ENCODE results near the gene BRSK1. TPM values are rescaled to one million over a fixed set of nuclear protein-coding genes. Genes with fewer than 3 reads are reported as not detected.

BRSK1 gene
- total and polyA plus RNA-seq, 2 donors from 2014 or later, result 1.4 to 6.5 TPM

- intact Hi-C loops (cut with DNase I), result no loop called here
- H3K9ac ChIP-seq (ENCODE audit: low read length in 3 of 3), result no peak overlapping the region
- DNase-seq (no peak), FAIRE-seq (no peak)
- no peaks in the 10 kb centered on the region for H3K4me1 ChIP-seq (ENCODE audit: control insufficient read depth in 2 of 3, insufficient read depth in 2 of 3, low read depth in 1 of 3, low read length in 3 of 3)
- H3K27me3 ChIP-seq (ENCODE audit: control insufficient read depth, insufficient read depth, low read length), result no peaks in the 10 kb centered on the region
- TF ChIP-seq, protein P1, sequence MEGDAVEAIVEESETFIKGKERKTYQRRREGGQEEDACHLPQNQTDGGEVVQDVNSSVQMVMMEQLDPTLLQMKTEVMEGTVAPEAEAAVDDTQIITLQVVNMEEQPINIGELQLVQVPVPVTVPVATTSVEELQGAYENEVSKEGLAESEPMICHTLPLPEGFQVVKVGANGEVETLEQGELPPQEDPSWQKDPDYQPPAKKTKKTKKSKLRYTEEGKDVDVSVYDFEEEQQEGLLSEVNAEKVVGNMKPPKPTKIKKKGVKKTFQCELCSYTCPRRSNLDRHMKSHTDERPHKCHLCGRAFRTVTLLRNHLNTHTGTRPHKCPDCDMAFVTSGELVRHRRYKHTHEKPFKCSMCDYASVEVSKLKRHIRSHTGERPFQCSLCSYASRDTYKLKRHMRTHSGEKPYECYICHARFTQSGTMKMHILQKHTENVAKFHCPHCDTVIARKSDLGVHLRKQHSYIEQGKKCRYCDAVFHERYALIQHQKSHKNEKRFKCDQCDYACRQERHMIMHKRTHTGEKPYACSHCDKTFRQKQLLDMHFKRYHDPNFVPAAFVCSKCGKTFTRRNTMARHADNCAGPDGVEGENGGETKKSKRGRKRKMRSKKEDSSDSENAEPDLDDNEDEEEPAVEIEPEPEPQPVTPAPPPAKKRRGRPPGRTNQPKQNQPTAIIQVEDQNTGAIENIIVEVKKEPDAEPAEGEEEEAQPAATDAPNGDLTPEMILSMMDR (IDR thresholded peaks at IDR 0.05; ENCODE audit: borderline replicate concordance, extremely low read depth, insufficient read depth), result no peak
- H3K4me3 ChIP-seq (ENCODE audit: low read length in 3 of 3), result no peak overlapping the region
- peaks cover 0 to 60% (median 47%) of the 10 kb centered on the region in 3 donors for H3K36me3 ChIP-seq (ENCODE audit: control insufficient read depth in 2 of 3, insufficient read depth in 3 of 3, low read length in 3 of 3)
- H3K9me3 ChIP-seq (ENCODE audit: control insufficient read depth in 2 of 3, insufficient read depth in 1 of 3, low read length in 3 of 3), result no peaks in the 10 kb centered on the region
- H3K27ac ChIP-seq (ENCODE audit: low read depth in 2 of 2, low read length in 2 of 2), result no peak overlapping the region
These were observed 41.3 kb upstream of the BRSK1 start for GRCh38 chr19:55242517-55242916.

DNA sequence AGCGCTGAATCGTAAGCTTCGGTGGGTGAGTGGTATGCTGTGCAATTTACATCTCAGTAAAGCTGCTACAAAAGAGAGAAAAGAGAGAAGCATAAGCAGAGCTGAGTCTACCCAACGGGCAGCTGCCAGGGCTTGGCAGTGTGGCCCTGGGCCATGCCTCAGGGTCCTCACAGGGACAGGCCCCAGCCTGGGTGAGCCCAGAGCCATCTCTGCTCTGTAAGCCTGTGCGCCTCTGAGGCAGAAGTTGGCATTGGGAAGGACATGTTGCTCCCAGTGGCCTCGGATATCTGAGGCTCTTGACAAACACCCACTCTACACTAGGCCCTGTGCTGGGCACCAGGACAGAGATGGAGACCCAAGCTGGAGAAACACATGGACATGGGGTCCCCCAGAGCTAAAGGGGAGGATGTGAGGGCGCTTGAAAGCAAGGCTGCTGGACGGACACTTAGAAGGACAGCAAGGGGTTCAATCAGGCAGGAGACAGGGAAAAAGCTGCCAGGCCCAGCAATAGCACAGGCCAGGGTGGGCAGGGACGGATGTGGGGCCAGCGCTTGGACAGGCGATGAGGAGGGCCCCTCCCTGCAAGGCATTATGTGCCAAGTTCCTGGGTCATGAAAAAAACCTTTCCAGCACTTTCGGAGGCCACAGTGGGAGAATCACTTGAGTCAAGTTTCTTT is 39.7 kb upstream of the BRSK1 start:
- no peak overlapping the region for H3K4me3 ChIP-seq (ENCODE audit: low read length in 3 of 3)
- FAIRE-seq, result no peak
- H3K36me3 ChIP-seq (ENCODE audit: control insufficient read depth in 2 of 3, insufficient read depth in 3 of 3, low read length in 3 of 3), result peaks cover 0 to 49% (median 40%) of the 10 kb centered on the region in 3 donors
- intact Hi-C loops (cut with DNase I), result no loop called here
- DNase-seq, result peak in 1 of 5 donors; percentile 32
- H3K9ac ChIP-seq (ENCODE audit: low read length in 3 of 3), result no peak overlapping the region
- no peak overlapping the region for H3K27ac ChIP-seq (ENCODE audit: low read depth in 2 of 2, low read length in 2 of 2)
- TF ChIP-seq, protein P1 (IDR thresholded peaks at IDR 0.05; ENCODE audit: borderline replicate concordance, extremely low read depth, insufficient read depth), result no peak
- no peaks in the 10 kb centered on the region for H3K9me3 ChIP-seq (ENCODE audit: control insufficient read depth in 2 of 3, insufficient read depth in 1 of 3, low read length in 3 of 3)
- no peaks in the 10 kb centered on the region for H3K27me3 ChIP-seq (ENCODE audit: control insufficient read depth, insufficient read depth, low read length)
- H3K4me1 ChIP-seq (ENCODE audit: control insufficient read depth in 2 of 3, insufficient read depth in 2 of 3, low read depth in 1 of 3, low read length in 3 of 3), result no peaks in the 10 kb centered on the region

- no peak for FAIRE-seq
These were observed 38.4 kb upstream of the BRSK1 start for GRCh38 chr19:55245236-55245904.

More at GRCh38 chr19:55245236-55245904, 38.4 kb upstream of the BRSK1 start:
- peaks cover 0 to 44% (median 36%) of the 10 kb centered on the region in 3 donors for H3K36me3 ChIP-seq (ENCODE audit: control insufficient read depth in 2 of 3, insufficient read depth in 3 of 3, low read length in 3 of 3)
- H3K9ac ChIP-seq (ENCODE audit: low read length in 3 of 3), result no peak overlapping the region
- H3K4me1 ChIP-seq (ENCODE audit: control insufficient read depth in 2 of 3, insufficient read depth in 2 of 3, low read depth in 1 of 3, low read length in 3 of 3), result peaks cover 0 to 2% (median 0%) of the 10 kb centered on the region in 3 donors
- no peaks in the 10 kb centered on the region for H3K9me3 ChIP-seq (ENCODE audit: control insufficient read depth in 2 of 3, insufficient read depth in 1 of 3, low read length in 3 of 3)
- no peak overlapping the region for H3K4me3 ChIP-seq (ENCODE audit: low read length in 3 of 3)
- intact Hi-C loops (cut with DNase I), result no loop called here
- H3K27me3 ChIP-seq (ENCODE audit: control insufficient read depth, insufficient read depth, low read length), result no peaks in the 10 kb centered on the region
- no peak overlapping the region for H3K27ac ChIP-seq (ENCODE audit: low read depth in 2 of 2, low read length in 2 of 2)
- peak in 1 of 5 donors; percentile 59 for DNase-seq
- TF ChIP-seq, protein P1 (IDR thresholded peaks at IDR 0.05; ENCODE audit: borderline replicate concordance, extremely low read depth, insufficient read depth), result no peak
